Fibroblast of lung (primary cell): ENCODE data around the gene BCAS2.

Experiments used
- EZH2 ChIP-seq: IDR thresholded peaks from 2 replicates; pipeline ENCODE4 v1.5.1; 2012; ENCODE audit warnings: low read length, control low read depth, mild to moderate bottlenecking; ENCODE audit errors: missing control alignments
- TF ChIP-seq, protein P1 (sequence below), 2 donors: IDR thresholded peaks in 1 of 2; conservative IDR thresholded peaks in 1 of 2; 1 replicate in 1 of 2; 2 replicates in 1 of 2; pipeline ENCODE4 v1.5.1; 2011 to 2012; ENCODE audit warnings: low read length in 2 of 2, control low read depth in 1 of 2, inconsistent platforms in 1 of 2, low read depth in 1 of 2, mild to moderate bottlenecking in 1 of 2

DNA sequence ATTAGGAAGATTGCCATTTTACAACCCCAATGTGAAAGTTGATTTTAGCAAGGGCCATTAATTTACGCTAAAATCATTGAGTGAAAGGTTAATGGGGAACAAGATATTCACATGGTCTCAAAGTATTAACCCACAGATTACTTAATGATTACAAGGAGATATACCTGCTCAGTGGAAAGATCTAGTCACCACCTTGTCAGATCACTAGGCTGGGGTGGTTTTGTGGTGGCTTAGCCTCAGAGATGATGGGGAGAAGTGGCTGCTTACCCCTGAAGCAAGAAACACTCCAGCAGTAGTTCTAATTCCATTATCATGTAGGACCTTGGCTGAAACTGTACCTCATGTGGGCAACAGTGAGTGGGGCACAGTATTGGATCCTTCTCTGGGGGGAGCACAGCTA is 50.3 kb downstream of the BCAS2 start:
- TF ChIP-seq, protein P1, sequence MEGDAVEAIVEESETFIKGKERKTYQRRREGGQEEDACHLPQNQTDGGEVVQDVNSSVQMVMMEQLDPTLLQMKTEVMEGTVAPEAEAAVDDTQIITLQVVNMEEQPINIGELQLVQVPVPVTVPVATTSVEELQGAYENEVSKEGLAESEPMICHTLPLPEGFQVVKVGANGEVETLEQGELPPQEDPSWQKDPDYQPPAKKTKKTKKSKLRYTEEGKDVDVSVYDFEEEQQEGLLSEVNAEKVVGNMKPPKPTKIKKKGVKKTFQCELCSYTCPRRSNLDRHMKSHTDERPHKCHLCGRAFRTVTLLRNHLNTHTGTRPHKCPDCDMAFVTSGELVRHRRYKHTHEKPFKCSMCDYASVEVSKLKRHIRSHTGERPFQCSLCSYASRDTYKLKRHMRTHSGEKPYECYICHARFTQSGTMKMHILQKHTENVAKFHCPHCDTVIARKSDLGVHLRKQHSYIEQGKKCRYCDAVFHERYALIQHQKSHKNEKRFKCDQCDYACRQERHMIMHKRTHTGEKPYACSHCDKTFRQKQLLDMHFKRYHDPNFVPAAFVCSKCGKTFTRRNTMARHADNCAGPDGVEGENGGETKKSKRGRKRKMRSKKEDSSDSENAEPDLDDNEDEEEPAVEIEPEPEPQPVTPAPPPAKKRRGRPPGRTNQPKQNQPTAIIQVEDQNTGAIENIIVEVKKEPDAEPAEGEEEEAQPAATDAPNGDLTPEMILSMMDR (conservative IDR thresholded peaks at IDR 0.05 in 1 of 2, IDR thresholded peaks at IDR 0.05 in 1 of 2; ENCODE audit: low read depth in 1 of 2, low read length in 2 of 2): no peak
- TF ChIP-seq EZH2: no peak
